Mesenchymal stem cell (in vitro differentiated cells and primary cell): ENCODE results near the gene G6PC2.
"Not testable (repeated sequence)": the region's sequence is repeated elsewhere in the genome, so short reads cannot be mapped to it uniquely, and the experiment has no call there.

Experiments
- DNase-seq: peaks from one replicate; pipeline ENCODE4 v3.0.0-alpha.2; 2013
- H2AFZ ChIP-seq: one replicate; pipeline ENCODE4 v1.6.1; 2013; ENCODE audit warnings: low read depth, mild to moderate bottlenecking, control low read depth, inconsistent platforms, low read length, moderate library complexity
- H2AK5ac ChIP-seq: 2 replicates; pipeline ENCODE4 v1.6.1; 2013; ENCODE audit warnings: low read length, moderate library complexity, mild to moderate bottlenecking, inconsistent platforms; ENCODE audit not compliant: severe bottlenecking
- H2BK120ac ChIP-seq: one replicate; pipeline ENCODE4 v1.6.1; 2013; ENCODE audit warnings: low read depth, mild to moderate bottlenecking, inconsistent platforms, low read length, moderate library complexity
- H2BK12ac ChIP-seq, 2 experiments: one replicate each; pipeline ENCODE4 v1.6.1; 2013; ENCODE audit warnings: inconsistent platforms in 2 of 2, low read length in 2 of 2, mild to moderate bottlenecking in 2 of 2, moderate library complexity in 2 of 2, control low read depth in 1 of 2
- H2BK15ac ChIP-seq: one replicate; pipeline ENCODE4 v1.6.1; 2013; ENCODE audit warnings: mild to moderate bottlenecking, low read depth, inconsistent platforms; ENCODE audit not compliant: poor library complexity, severe bottlenecking
- H2BK5ac ChIP-seq: 2 replicates; pipeline ENCODE4 v1.6.1; 2013; ENCODE audit warnings: low read depth, mild to moderate bottlenecking, low read length, control low read depth, inconsistent platforms; ENCODE audit not compliant: poor library complexity, severe bottlenecking
- H3K14ac ChIP-seq, 2 experiments: one replicate each; pipeline ENCODE4 v1.6.1; 2013; ENCODE audit warnings: inconsistent platforms in 2 of 2, low read length in 2 of 2, control low read depth in 1 of 2, mild to moderate bottlenecking in 1 of 2, moderate library complexity in 1 of 2
- H3K18ac ChIP-seq, 2 experiments: one replicate each; pipeline ENCODE4 v1.6.1; 2013; ENCODE audit warnings: inconsistent platforms in 2 of 2, low read length in 2 of 2, control low read depth in 1 of 2, low read depth in 1 of 2, mild to moderate bottlenecking in 1 of 2
- H3K23ac ChIP-seq, 2 experiments: one replicate each; pipeline ENCODE4 v1.6.1; 2013; ENCODE audit warnings: inconsistent platforms in 2 of 2, low read length in 2 of 2, mild to moderate bottlenecking in 2 of 2, moderate library complexity in 2 of 2, control low read depth in 1 of 2
- H3K27ac ChIP-seq: 2 replicates; pipeline ENCODE4 v1.5.1; 2013; ENCODE audit warnings: mild to moderate bottlenecking, moderate library complexity, low read length, control low read depth, inconsistent platforms; ENCODE audit not compliant: poor library complexity, severe bottlenecking
- H3K27me3 ChIP-seq, 2 experiments: 2 replicates each; pipeline versions ENCODE4 v1.6.1 to v1.7.0; 2013; ENCODE audit warnings: low read length in 2 of 2, mild to moderate bottlenecking in 2 of 2, moderate library complexity in 2 of 2, control low read depth in 1 of 2, inconsistent platforms in 1 of 2; ENCODE audit not compliant: control insufficient read depth in 1 of 2, insufficient read depth in 1 of 2
- H3K36me3 ChIP-seq, 2 experiments: 2 replicates each; pipeline versions ENCODE4 v1.6.1 to v1.7.0; 2013; ENCODE audit warnings: low read length in 2 of 2, control low read depth in 1 of 2, inconsistent platforms in 1 of 2, low read depth in 1 of 2, mild to moderate bottlenecking in 1 of 2; ENCODE audit not compliant: insufficient read depth in 2 of 2, control insufficient read depth in 1 of 2
- H3K4ac ChIP-seq, 2 experiments: one replicate each; pipeline ENCODE4 v1.6.1; 2013; ENCODE audit warnings: inconsistent platforms in 2 of 2, low read length in 2 of 2, mild to moderate bottlenecking in 2 of 2, moderate library complexity in 2 of 2, control low read depth in 1 of 2, low read depth in 1 of 2
- H3K4me1 ChIP-seq: 2 replicates; pipeline ENCODE4 v1.6.1; 2013; ENCODE audit warnings: low read depth, low read length, control low read depth; ENCODE audit not compliant: control insufficient read depth, insufficient read depth
- H3K4me2 ChIP-seq: 2 replicates; pipeline ENCODE4 v1.6.1; 2013; ENCODE audit warnings: low read length, mild to moderate bottlenecking, inconsistent platforms; ENCODE audit not compliant: poor library complexity, severe bottlenecking
- H3K4me3 ChIP-seq, 2 experiments: 2 replicates each; pipeline versions ENCODE4 v1.5.1 to v1.7.0; 2013; ENCODE audit warnings: low read length in 2 of 2, mild to moderate bottlenecking in 2 of 2, control low read depth in 1 of 2, low read depth in 1 of 2; ENCODE audit not compliant: insufficient read depth in 1 of 2
- H3K79me1 ChIP-seq: replicated peaks from 2 replicates; pipeline ENCODE4 v1.6.1; 2013; ENCODE audit warnings: mild to moderate bottlenecking, control low read depth, low read length, inconsistent platforms; ENCODE audit not compliant: poor library complexity, severe bottlenecking
- H3K9ac ChIP-seq: 2 replicates; pipeline ENCODE4 v1.7.0; 2013; ENCODE audit warnings: mild to moderate bottlenecking, low read length, moderate library complexity
- H3K9me3 ChIP-seq: 2 replicates; pipeline ENCODE4 v1.7.0; 2013; ENCODE audit warnings: mild to moderate bottlenecking, low read length; ENCODE audit not compliant: control insufficient read depth
- H4K8ac ChIP-seq: one replicate; pipeline ENCODE4 v1.6.1; 2013; ENCODE audit warnings: inconsistent platforms, mild to moderate bottlenecking, low read length, moderate library complexity
- H4K91ac ChIP-seq: one replicate; pipeline ENCODE4 v1.6.1; 2013; ENCODE audit warnings: mild to moderate bottlenecking, low read length, inconsistent platforms
- WGBS: methylation state at CpG from one replicate; pipeline ENCODE4 v1.1.7; 2013; ENCODE audit warnings: mixed read lengths; 5-methylcytosine and 5-hydroxymethylcytosine counted together

G6PC2 gene

DNA sequence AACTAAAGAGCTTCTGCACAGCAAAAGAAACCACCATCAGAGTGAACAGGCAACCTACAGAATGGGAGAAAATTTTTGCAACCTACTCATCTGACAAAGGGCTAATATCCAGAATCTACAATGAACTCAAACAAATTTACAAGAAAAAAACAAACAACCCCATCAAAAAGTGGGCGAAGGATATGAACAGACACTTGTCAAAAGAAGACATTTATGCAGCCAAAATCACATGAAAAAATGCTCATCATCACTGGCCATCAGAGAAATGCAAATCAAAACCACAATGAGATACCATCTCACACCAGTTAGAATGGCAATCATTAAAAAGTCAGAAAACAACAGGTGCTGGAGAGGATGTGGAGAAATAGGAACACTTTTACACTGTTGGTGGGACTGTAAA, 30.7 kb upstream of the G6PC2 start:
- not testable (repeated sequence) for H3K18ac ChIP-seq, H4K8ac ChIP-seq

DNA sequence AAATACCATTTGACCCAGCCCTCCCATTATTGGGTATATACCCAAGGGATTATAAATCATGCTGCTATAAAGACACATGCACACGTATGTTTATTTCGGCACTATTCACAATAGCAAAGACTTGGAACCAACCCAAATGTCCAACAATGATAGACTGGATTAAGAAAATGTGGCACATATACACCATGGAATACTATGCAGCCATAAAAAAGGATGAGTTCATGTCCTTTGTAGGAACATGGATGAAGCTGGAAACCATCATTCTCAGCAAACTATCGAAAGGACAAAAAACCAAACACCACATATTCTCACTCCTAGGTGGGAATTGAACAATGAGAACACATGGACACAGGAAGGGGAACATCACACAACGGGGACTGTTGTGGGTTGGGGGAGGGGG, 30.3 kb upstream of the G6PC2 start:
- H3K14ac ChIP-seq, H2AK5ac ChIP-seq: not testable (repeated sequence)

More for the DNA sequence above, 30.7 kb upstream of the G6PC2 start:
- WGBS: no CpG with 5 or more reads among the region's 1 CpG
- H3K4me2 ChIP-seq, H3K79me1 ChIP-seq, H2BK12ac ChIP-seq, H3K9me3 ChIP-seq, H3K4me3 ChIP-seq, H3K27ac ChIP-seq, H2BK5ac ChIP-seq, H2AK5ac ChIP-seq, H4K91ac ChIP-seq, H3K9ac ChIP-seq, H2BK120ac ChIP-seq, H3K14ac ChIP-seq, H2AFZ ChIP-seq, H3K23ac ChIP-seq, H3K36me3 ChIP-seq, DNase-seq, H3K4ac ChIP-seq, H2BK15ac ChIP-seq, H3K27me3 ChIP-seq, H3K4me1 ChIP-seq: not testable (repeated sequence)

DNA sequence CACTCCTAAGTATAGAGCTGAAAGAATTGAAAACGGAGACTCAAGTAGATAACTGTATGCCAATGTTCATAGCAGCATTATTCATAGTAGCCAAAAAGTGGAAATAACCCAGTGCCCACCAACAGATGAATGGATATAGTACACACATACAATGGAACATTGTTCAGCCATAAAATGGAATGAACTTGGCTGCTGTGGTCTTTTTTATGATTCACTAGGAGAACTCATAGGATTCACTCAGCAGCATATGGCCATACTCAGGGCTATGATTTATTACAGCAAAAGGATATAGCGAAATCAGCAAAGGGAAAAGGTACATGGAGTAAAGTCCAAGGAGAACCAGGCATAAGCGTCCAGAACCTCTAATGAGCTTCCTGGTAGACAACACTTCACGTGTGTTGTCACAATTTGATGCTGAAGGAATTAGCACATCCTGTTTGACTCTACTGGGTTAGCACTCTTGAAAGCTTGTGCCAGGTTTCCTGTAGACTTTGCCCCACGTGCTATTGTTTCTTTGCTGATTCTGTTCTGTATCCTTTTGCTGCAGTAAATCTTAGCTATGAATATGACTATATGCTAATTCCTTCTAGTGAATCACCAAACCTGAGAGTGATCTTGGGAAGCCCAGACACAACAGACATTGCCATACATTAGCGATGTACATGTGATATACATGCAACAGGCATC, 26.6 kb upstream of the G6PC2 start:
- H3K79me1 ChIP-seq: peaks cover 8% of the 10 kb centered on the region
- H2BK12ac ChIP-seq: no peak overlapping the region
- 96% methylated on average over 6 of the region's 6 CpGs for WGBS
- no peak overlapping the region for H2BK120ac ChIP-seq
- no peaks in the 10 kb centered on the region for H3K36me3 ChIP-seq
- no peak overlapping the region for H4K91ac ChIP-seq
- H2BK5ac ChIP-seq: no peak overlapping the region
- no peak overlapping the region for H3K4me3 ChIP-seq
- no peak overlapping the region for H3K23ac ChIP-seq
- H3K27me3 ChIP-seq: no peaks in the 10 kb centered on the region
- H3K9ac ChIP-seq: no peak overlapping the region
- no peaks in the 10 kb centered on the region for H3K4me1 ChIP-seq
- no peak overlapping the region for H3K14ac ChIP-seq
- H3K18ac ChIP-seq: no peak overlapping the region
- no peak overlapping the region for H3K27ac ChIP-seq
- H3K4ac ChIP-seq: no peak overlapping the region
- H4K8ac ChIP-seq: no peak overlapping the region
- H2AFZ ChIP-seq: no peak overlapping the region
- H3K9me3 ChIP-seq: no peaks in the 10 kb centered on the region
- no peak for DNase-seq
- no peak overlapping the region for H2BK15ac ChIP-seq
- no peak overlapping the region for H2AK5ac ChIP-seq
- no peak overlapping the region for H3K4me2 ChIP-seq

More for the DNA sequence above, 30.3 kb upstream of the G6PC2 start:
- not testable (repeated sequence) for H2AFZ ChIP-seq, H3K9me3 ChIP-seq, H3K79me1 ChIP-seq, H3K4me2 ChIP-seq, H3K36me3 ChIP-seq, H2BK15ac ChIP-seq, H2BK120ac ChIP-seq, H3K4ac ChIP-seq, H4K91ac ChIP-seq, H4K8ac ChIP-seq, H3K23ac ChIP-seq, H3K9ac ChIP-seq, H3K18ac ChIP-seq, H3K4me1 ChIP-seq, H3K27me3 ChIP-seq, H3K27ac ChIP-seq, H3K4me3 ChIP-seq, H2BK5ac ChIP-seq, H2BK12ac ChIP-seq, DNase-seq
- no CpG with 5 or more reads among the region's 4 CpGs for WGBS

DNA sequence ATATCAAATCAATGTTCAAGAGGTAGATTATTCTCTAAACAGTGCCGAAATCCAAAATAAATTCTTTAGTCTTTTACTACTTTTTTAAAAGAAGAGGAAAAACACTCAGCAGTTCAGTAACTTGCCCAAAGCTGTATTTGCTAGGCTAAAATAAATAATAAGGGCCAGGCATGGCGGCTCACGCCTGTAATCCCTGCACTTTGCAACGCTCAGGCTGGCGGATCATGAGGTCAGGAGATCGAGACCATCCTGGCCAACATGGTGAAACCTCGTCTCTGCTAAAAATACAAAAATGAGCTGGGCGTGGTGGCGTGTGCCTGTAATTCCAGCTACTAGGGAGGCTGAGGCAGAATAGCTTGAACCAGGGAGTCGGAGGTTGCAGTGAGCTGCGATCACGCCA, 18.9 kb upstream of the G6PC2 start:
- not testable (repeated sequence) for H3K4me3 ChIP-seq, H3K27ac ChIP-seq, H2AK5ac ChIP-seq, H2BK12ac ChIP-seq, H4K8ac ChIP-seq, H2AFZ ChIP-seq, H3K23ac ChIP-seq, H3K4me1 ChIP-seq, H3K27me3 ChIP-seq, DNase-seq, H2BK5ac ChIP-seq, H3K36me3 ChIP-seq, H3K9ac ChIP-seq, H3K14ac ChIP-seq, H3K4me2 ChIP-seq, H4K91ac ChIP-seq, H3K9me3 ChIP-seq, H3K18ac ChIP-seq, H3K4ac ChIP-seq, H2BK120ac ChIP-seq, H2BK15ac ChIP-seq
- H3K79me1 ChIP-seq: peaks cover 17% of the 10 kb centered on the region
- WGBS: over 99% methylated on average over 11 of the region's 12 CpGs
